Measurements from ENCODE around the gene TFEC. TPM values are rescaled to one million over a fixed set of nuclear protein-coding genes. Genes with fewer than 3 reads are reported as not detected.

Gene TFEC
- polyA plus RNA-seq, 1 of the 3 experiments (the other 2 are of a cell fraction), result not detected

DNA sequence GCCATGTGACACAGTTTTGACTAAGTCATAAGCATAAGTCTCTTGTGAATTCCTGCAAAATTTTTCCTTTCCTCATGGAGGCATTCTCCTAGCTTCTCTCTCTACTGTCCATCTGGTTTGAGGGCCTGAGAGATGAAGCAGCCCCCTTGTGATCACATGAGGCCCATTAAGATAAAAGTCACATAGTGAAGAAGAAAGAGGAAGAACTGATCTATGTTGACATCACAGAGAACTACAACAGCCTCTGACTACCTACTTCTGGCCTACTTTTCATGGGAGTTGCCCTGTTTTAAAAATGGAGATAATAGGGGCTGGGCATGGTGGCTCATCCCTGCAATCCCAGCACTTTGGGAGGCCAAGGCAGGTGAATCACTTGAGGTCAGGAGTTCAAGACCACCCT is 50.4 kb downstream of the TFEC start (continued):
- TF ChIP-seq GATA2 (CRISPR knock-in tag; IDR thresholded peaks at IDR 0.05), result no peak
- no peak for TF ChIP-seq RFX5 (IDR thresholded peaks at IDR 0.05; ENCODE audit: low read length)

DNA sequence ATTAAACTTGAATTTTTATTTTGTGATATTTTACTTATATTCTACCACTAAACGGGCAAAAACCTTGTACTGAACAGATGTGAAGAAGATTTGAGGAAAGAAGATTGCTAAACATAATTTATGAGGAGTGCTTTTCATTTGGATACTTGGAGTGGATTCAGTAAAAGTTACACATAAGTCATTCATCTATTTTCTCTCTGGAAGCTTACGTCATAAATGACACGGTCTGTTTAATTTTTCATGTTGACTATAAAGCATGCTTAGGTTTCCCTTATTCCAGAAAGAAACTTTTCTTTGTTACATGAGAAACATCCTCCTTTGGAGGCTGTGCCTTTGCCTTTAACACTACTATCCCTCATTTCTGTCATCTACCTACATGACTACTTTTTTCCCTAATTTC is 53.9 kb downstream of the TFEC start:
- ChIA-PET CTCF (no interaction called here), POLR2A (no interaction called here)

DNA sequence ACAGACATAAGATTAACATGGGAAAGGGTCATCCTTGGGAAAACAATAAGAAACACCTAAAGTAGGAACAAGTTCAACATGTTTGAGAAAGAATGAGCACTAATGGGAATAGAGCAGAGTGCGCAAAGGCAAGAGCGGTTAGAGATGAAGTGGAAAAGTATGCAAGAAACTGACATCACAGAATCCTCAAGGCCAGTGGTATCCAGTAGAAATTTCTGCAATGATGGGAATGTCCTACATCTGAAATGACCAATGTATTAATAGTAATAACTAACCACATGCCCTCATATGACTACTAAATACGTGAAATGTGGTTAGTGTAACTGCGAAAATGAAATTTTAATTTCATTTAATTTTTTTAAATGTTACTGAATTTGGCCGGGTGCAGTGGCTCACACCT is 54.8 kb downstream of the TFEC start:
- 27% methylated on average over 5 of the region's 5 CpGs for WGBS (ENCODE audit: low lambda C conversion rate)
- H3K27me3 ChIP-seq (ENCODE audit: insufficient read depth), result peaks cover 7% of the 10 kb centered on the region; the same call in 1 of the 2 replicates
- H3K4me2 ChIP-seq, result no peak overlapping the region
- H3K9me3 ChIP-seq, result no peaks in the 10 kb centered on the region
- H3F3A ChIP-seq (replicated peaks; ENCODE audit: insufficient read depth), result no peaks in the 10 kb centered on the region
- no peak overlapping the region for H3K4me3 ChIP-seq (ENCODE audit: low read depth in 2 of 2, low read length in 1 of 2)
- no peaks in the 10 kb centered on the region for H4K20me1 ChIP-seq (ENCODE audit: insufficient read depth)
- H3K79me2 ChIP-seq (ENCODE audit: insufficient read depth), result no peaks in the 10 kb centered on the region
- H3K27ac ChIP-seq (ENCODE audit: low read depth in 2 of 2, low read length in 1 of 2), result no peak overlapping the region
- no peaks in the 10 kb centered on the region for H3K9me2 ChIP-seq
- no peak for DNase-seq
- CTCF ChIA-PET, result interaction anchor here (0.7 kb wide), 1 partner anchor 10 kb away, joined by 3 read pairs; no protein-coding TSS in a partner anchor
- POLR2A ChIA-PET, result no interaction called here
- H3K9ac ChIP-seq, result no peak overlapping the region
- no peaks in the 10 kb centered on the region for H3K36me3 ChIP-seq (replicated peaks in 1 of 2; ENCODE audit: control insufficient read depth in 1 of 2, insufficient read depth in 2 of 2, low read length in 1 of 2)
- H2AFZ ChIP-seq (ENCODE audit: low read depth), result no peak overlapping the region
- H3K4me1 ChIP-seq (ENCODE audit: control insufficient read depth in 1 of 2, insufficient read depth in 2 of 2, low read depth in 1 of 2, low read length in 1 of 2), result no peaks in the 10 kb centered on the region
- no peak for TF ChIP-seq RAD21 (IDR thresholded peaks at IDR 0.05; ENCODE audit: low read length)
- TF ChIP-seq, protein P1, sequence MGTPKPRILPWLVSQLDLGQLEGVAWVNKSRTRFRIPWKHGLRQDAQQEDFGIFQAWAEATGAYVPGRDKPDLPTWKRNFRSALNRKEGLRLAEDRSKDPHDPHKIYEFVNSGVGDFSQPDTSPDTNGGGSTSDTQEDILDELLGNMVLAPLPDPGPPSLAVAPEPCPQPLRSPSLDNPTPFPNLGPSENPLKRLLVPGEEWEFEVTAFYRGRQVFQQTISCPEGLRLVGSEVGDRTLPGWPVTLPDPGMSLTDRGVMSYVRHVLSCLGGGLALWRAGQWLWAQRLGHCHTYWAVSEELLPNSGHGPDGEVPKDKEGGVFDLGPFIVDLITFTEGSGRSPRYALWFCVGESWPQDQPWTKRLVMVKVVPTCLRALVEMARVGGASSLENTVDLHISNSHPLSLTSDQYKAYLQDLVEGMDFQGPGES (IDR thresholded peaks at IDR 0.05; ENCODE audit: low read depth, low read length), result no peak
- TF ChIP-seq NRF1 (IDR thresholded peaks at IDR 0.05; ENCODE audit: low read depth, low read length), result no peak
- TF ChIP-seq NFIC (IDR thresholded peaks at IDR 0.05; ENCODE audit: borderline replicate concordance), result no peak
- TF ChIP-seq FOXJ3 (CRISPR knock-in tag; IDR thresholded peaks at IDR 0.05), result no peak
- TF ChIP-seq ELF1 (IDR thresholded peaks at IDR 0.05), result no peak
- TF ChIP-seq MEF2A (IDR thresholded peaks at IDR 0.05; ENCODE audit: borderline replicate concordance, low read depth), result no peak
- no peak for TF ChIP-seq EP300 (IDR thresholded peaks at IDR 0.05; ENCODE audit: borderline replicate concordance in 1 of 2, low read depth in 1 of 2, low read length in 1 of 2)
- TF ChIP-seq, protein P2, sequence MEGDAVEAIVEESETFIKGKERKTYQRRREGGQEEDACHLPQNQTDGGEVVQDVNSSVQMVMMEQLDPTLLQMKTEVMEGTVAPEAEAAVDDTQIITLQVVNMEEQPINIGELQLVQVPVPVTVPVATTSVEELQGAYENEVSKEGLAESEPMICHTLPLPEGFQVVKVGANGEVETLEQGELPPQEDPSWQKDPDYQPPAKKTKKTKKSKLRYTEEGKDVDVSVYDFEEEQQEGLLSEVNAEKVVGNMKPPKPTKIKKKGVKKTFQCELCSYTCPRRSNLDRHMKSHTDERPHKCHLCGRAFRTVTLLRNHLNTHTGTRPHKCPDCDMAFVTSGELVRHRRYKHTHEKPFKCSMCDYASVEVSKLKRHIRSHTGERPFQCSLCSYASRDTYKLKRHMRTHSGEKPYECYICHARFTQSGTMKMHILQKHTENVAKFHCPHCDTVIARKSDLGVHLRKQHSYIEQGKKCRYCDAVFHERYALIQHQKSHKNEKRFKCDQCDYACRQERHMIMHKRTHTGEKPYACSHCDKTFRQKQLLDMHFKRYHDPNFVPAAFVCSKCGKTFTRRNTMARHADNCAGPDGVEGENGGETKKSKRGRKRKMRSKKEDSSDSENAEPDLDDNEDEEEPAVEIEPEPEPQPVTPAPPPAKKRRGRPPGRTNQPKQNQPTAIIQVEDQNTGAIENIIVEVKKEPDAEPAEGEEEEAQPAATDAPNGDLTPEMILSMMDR (IDR thresholded peaks at IDR 0.05), result no peak
- TF ChIP-seq, protein P3, sequence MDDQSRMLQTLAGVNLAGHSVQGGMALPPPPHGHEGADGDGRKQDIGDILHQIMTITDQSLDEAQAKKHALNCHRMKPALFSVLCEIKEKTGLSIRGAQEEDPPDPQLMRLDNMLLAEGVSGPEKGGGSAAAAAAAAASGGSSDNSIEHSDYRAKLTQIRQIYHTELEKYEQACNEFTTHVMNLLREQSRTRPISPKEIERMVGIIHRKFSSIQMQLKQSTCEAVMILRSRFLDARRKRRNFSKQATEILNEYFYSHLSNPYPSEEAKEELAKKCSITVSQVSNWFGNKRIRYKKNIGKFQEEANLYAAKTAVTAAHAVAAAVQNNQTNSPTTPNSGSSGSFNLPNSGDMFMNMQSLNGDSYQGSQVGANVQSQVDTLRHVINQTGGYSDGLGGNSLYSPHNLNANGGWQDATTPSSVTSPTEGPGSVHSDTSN (IDR thresholded peaks at IDR 0.05), result no peak
- TF ChIP-seq FOSL2 (IDR thresholded peaks at IDR 0.05; ENCODE audit: borderline replicate concordance, low read depth), result no peak

More for the DNA sequence above, 53.9 kb downstream of the TFEC start:
- Histone ChIP-seq H3K79me2 (ENCODE audit: insufficient read depth) (no peaks in the 10 kb centered on the region), H3K9me3 (no peaks in the 10 kb centered on the region), H3K4me3 (ENCODE audit: low read depth in 2 of 2, low read length in 1 of 2) (no peak overlapping the region), H4K20me1 (ENCODE audit: insufficient read depth) (no peaks in the 10 kb centered on the region), H3K4me1 (ENCODE audit: control insufficient read depth in 1 of 2, insufficient read depth in 2 of 2, low read depth in 1 of 2, low read length in 1 of 2) (no peaks in the 10 kb centered on the region), H2AFZ (ENCODE audit: low read depth) (no peak overlapping the region), H3K36me3 (replicated peaks in 1 of 2; ENCODE audit: control insufficient read depth in 1 of 2, insufficient read depth in 2 of 2, low read length in 1 of 2) (no peaks in the 10 kb centered on the region), H3K9me2 (no peaks in the 10 kb centered on the region), H3F3A (replicated peaks; ENCODE audit: insufficient read depth) (no peaks in the 10 kb centered on the region), H3K27ac (ENCODE audit: low read depth in 2 of 2, low read length in 1 of 2) (no peak overlapping the region), H3K27me3 (ENCODE audit: insufficient read depth) (peaks cover 7% of the 10 kb centered on the region; the same call in 1 of the 2 replicates), H3K9ac (no peak overlapping the region), H3K4me2 (no peak overlapping the region)
- no peak for TF ChIP-seq GABPA (IDR thresholded peaks at IDR 0.05; ENCODE audit: low read depth)
- no peak for TF ChIP-seq EZH2phosphoT487 (IDR thresholded peaks at IDR 0.05; ENCODE audit: borderline replicate concordance, low read depth)
- TF ChIP-seq, protein P4, sequence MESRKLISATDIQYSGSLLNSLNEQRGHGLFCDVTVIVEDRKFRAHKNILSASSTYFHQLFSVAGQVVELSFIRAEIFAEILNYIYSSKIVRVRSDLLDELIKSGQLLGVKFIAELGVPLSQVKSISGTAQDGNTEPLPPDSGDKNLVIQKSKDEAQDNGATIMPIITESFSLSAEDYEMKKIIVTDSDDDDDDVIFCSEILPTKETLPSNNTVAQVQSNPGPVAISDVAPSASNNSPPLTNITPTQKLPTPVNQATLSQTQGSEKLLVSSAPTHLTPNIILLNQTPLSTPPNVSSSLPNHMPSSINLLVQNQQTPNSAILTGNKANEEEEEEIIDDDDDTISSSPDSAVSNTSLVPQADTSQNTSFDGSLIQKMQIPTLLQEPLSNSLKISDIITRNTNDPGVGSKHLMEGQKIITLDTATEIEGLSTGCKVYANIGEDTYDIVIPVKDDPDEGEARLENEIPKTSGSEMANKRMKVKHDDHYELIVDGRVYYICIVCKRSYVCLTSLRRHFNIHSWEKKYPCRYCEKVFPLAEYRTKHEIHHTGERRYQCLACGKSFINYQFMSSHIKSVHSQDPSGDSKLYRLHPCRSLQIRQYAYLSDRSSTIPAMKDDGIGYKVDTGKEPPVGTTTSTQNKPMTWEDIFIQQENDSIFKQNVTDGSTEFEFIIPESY (IDR thresholded peaks at IDR 0.05; ENCODE audit: borderline replicate concordance, low read depth), result no peak
- TF ChIP-seq JUND (IDR thresholded peaks at IDR 0.05), result no peak
- no peak for TF ChIP-seq YY1 (IDR thresholded peaks at IDR 0.05; ENCODE audit: low read depth)
- TF ChIP-seq FOXM1 (IDR thresholded peaks at IDR 0.05; ENCODE audit: low read depth), result no peak
- no peak for TF ChIP-seq FOSL2 (IDR thresholded peaks at IDR 0.05; ENCODE audit: borderline replicate concordance, low read depth)
- TF ChIP-seq NFIC (IDR thresholded peaks at IDR 0.05; ENCODE audit: borderline replicate concordance), result no peak
- no peak for TF ChIP-seq RFX5 (IDR thresholded peaks at IDR 0.05; ENCODE audit: low read length)
- no peak for TF ChIP-seq SMC3 (IDR thresholded peaks at IDR 0.05; ENCODE audit: low read depth, low read length)
- no peak for TF ChIP-seq FOXJ3 (CRISPR knock-in tag; IDR thresholded peaks at IDR 0.05)
- TF ChIP-seq EP300 (IDR thresholded peaks at IDR 0.05; ENCODE audit: borderline replicate concordance in 1 of 2, low read depth in 1 of 2, low read length in 1 of 2), result no peak
- TF ChIP-seq TCF12 (IDR thresholded peaks at IDR 0.05), result no peak
- TF ChIP-seq, protein P5, sequence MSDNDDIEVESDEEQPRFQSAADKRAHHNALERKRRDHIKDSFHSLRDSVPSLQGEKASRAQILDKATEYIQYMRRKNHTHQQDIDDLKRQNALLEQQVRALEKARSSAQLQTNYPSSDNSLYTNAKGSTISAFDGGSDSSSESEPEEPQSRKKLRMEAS (IDR thresholded peaks at IDR 0.05; ENCODE audit: low read depth), result no peak
- 10% methylated on average over 3 of the region's 3 CpGs for WGBS (ENCODE audit: low lambda C conversion rate)
- no peak for DNase-seq
